Mesothelial cell of epicardium (in vitro differentiated cells): ENCODE data around the gene MYH9. TPM values are rescaled to one million over a fixed set of nuclear protein-coding genes. Genes with fewer than 3 reads are reported as not detected.

ENCODE experiments used
- DNase-seq, 2 experiments: peaks; one replicate each; pipeline ENCODE4 v3.0.0; 2021; ENCODE audit warnings: low spot score in 2 of 2; ENCODE audit not compliant: unreplicated experiment in 2 of 2
- H3K27ac Mint-ChIP-seq: 2 replicates; pipeline ENCODE4 v1.8.0; 2021; ENCODE audit warnings: mixed read lengths
- H3K27me3 Mint-ChIP-seq: 2 replicates; pipeline ENCODE4 v1.8.0; 2021; ENCODE audit warnings: low read depth, mixed read lengths
- H3K36me3 Mint-ChIP-seq: 2 replicates; pipeline ENCODE4 v1.8.0; 2021; ENCODE audit warnings: mixed read lengths
- H3K4me1 Mint-ChIP-seq: 2 replicates; pipeline ENCODE4 v1.8.0; 2021; ENCODE audit warnings: mixed read lengths
- H3K4me3 Mint-ChIP-seq: 2 replicates; pipeline ENCODE4 v1.8.0; 2021; ENCODE audit warnings: mild to moderate bottlenecking, moderate library complexity, mixed read lengths
- H3K9me3 Mint-ChIP-seq: 2 replicates; pipeline ENCODE4 v1.8.0; 2021; ENCODE audit warnings: mixed read lengths
- total RNA-seq: library from RNA; stranded (reverse); gene quantifications from 3 replicates; pipeline ENCODE4 v1.2.1, GENCODE V29; 2021
- TF ChIP-seq, protein P1 (sequence below): fragments of 200-600 bp; sonication (generic); IDR thresholded peaks from one replicate; pipeline ENCODE4 v1.5.0; 2021; ENCODE audit warnings: antibody characterized with exemption; ENCODE audit not compliant: unreplicated experiment

MYH9 gene
- total RNA-seq, 1 donor from 2014 or later, result 341 TPM

GRCh38 chr22:36331306-36331911 is 56.4 kb downstream of the MYH9 start:
- Mint-ChIP-seq H3K4me1 (peaks cover 84% of the 10 kb centered on the region), H3K36me3 (peaks cover 8% of the 10 kb centered on the region), H3K9me3 (no peaks in the 10 kb centered on the region), H3K4me3 (peak overlapping the region; percentile 47), H3K27ac (peak overlapping the region; percentile 100), H3K27me3 (no peaks in the 10 kb centered on the region)
- TF ChIP-seq, protein P1, sequence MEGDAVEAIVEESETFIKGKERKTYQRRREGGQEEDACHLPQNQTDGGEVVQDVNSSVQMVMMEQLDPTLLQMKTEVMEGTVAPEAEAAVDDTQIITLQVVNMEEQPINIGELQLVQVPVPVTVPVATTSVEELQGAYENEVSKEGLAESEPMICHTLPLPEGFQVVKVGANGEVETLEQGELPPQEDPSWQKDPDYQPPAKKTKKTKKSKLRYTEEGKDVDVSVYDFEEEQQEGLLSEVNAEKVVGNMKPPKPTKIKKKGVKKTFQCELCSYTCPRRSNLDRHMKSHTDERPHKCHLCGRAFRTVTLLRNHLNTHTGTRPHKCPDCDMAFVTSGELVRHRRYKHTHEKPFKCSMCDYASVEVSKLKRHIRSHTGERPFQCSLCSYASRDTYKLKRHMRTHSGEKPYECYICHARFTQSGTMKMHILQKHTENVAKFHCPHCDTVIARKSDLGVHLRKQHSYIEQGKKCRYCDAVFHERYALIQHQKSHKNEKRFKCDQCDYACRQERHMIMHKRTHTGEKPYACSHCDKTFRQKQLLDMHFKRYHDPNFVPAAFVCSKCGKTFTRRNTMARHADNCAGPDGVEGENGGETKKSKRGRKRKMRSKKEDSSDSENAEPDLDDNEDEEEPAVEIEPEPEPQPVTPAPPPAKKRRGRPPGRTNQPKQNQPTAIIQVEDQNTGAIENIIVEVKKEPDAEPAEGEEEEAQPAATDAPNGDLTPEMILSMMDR, result no peak
- DNase-seq, result no peak

- Mint-ChIP-seq H3K4me1 (peaks cover 86% of the 10 kb centered on the region), H3K27me3 (no peaks in the 10 kb centered on the region), H3K4me3 (peak overlapping the region; percentile 47), H3K9me3 (no peaks in the 10 kb centered on the region), H3K27ac (peak overlapping the region; percentile 100), H3K36me3 (peaks cover 9% of the 10 kb centered on the region)
- DNase-seq, result no peak
- TF ChIP-seq, protein P1, result no peak
Measured at GRCh38 chr22:36330655-36331305, 57.0 kb downstream of the MYH9 start.

DNA sequence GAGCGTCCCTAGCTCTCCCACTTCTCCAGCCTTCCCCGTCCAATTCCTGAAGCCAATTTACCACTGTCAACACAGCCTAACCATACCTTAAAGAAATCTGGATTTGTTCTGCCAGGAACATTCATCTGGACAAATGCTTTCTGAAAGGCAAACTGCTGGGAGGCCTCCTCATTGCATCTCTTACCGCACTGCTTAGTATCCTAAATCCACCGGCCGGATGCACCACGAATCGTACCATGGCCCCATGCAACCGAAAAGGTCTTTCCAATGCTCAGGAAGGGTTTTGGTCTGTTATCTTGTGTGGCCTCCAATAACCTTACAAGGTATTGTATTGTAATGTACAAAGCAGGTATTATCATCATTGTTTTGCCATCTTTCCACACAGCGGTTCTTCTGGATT is 57.6 kb downstream of the MYH9 start:
- H3K27me3 Mint-ChIP-seq, result no peaks in the 10 kb centered on the region
- TF ChIP-seq, protein P1, result no peak
- H3K27ac Mint-ChIP-seq, result peak overlapping the region; percentile 100
- no peaks in the 10 kb centered on the region for H3K9me3 Mint-ChIP-seq
- peaks cover 92% of the 10 kb centered on the region for H3K4me1 Mint-ChIP-seq
- DNase-seq, result no peak
- peak overlapping the region; percentile 52 for H3K4me3 Mint-ChIP-seq
- H3K36me3 Mint-ChIP-seq, result peaks cover 8% of the 10 kb centered on the region

DNA sequence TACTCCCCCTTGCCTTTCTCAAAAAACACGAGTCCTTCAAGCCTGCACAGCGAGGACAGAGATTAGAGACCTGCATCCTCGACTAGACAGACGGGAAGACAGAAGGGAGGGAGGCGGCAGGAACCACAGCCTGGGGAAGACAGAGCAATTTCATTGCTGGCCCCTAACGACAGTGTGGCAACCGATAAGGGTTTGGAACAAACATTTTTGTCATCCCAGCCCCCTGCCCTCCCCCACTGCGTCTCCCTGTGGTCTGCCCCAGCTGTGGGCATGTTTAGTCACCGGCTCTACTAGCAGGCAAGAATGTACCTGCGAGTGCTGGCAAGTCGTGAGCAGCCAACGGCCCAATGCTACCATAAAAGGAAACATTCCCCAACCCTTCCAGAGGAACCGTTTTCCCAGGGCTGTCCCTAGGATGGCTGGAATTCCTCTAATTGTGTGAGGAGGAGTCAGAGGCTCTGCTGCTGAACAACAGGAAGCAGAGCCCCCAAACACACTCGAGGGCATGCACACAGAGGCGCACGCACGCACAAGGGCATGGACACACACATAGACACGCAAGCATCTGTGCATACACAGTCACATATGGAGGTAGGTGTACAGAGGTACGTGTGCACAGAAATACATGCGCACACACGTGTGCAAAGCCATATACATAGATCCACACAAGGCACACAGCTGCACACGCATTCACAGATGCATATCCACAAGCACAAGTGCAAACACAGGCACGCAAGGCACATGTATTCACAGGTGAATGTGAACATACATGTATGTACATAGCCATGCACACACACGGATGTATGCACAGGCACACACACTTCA is 58.3 kb downstream of the MYH9 start:
- Mint-ChIP-seq H3K27ac (peak overlapping the region; percentile 100), H3K4me1 (peaks cover 93% of the 10 kb centered on the region), H3K27me3 (no peaks in the 10 kb centered on the region), H3K4me3 (peak overlapping the region; percentile 52), H3K36me3 (peaks cover 11% of the 10 kb centered on the region), H3K9me3 (no peaks in the 10 kb centered on the region)
- peak; percentile 66 to 79 for DNase-seq
- TF ChIP-seq, protein P1, result no peak

- H3K27ac Mint-ChIP-seq, result peak overlapping the region; percentile 100
- peaks cover 11% of the 10 kb centered on the region for H3K36me3 Mint-ChIP-seq
- no peak for DNase-seq
- H3K4me3 Mint-ChIP-seq, result peak overlapping the region; percentile 52
- no peaks in the 10 kb centered on the region for H3K27me3 Mint-ChIP-seq
- TF ChIP-seq, protein P1, result no peak
- H3K9me3 Mint-ChIP-seq, result no peaks in the 10 kb centered on the region
- peaks cover 86% of the 10 kb centered on the region for H3K4me1 Mint-ChIP-seq
Measured at GRCh38 chr22:36328635-36329253, 59.0 kb downstream of the MYH9 start.
